Measurements from ENCODE around the gene BBS2.

The BBS2 gene

DNA sequence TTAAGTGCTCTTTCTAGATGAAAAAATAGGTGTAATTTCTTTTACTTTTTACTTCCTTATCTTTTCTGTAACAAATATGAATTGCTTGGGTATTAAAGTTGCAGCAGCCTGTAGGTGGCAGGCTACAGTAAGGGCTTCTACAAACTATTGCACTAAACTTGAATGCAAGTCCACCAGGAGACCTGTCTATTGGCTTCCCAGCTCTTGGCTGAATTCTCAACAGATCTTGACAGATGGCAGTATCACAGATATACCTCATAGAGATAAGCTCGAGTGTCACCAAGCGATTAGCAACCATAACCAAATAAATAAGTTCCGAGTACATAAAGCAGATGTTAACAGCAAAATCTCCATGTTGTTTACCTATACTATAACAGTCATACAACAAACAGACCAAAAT, 5.9 kb downstream of the BBS2 start:
- no peak overlapping the region for H2AFZ ChIP-seq (ENCODE audit: insufficient read depth, low read length, poor library complexity)
- no peak overlapping the region for H3K27ac ChIP-seq (ENCODE audit: low read depth, low read length)
- no peak overlapping the region for H3K18ac ChIP-seq (ENCODE audit: low read length)
- H3K14ac ChIP-seq (ENCODE audit: low read length) = no peak overlapping the region
- no peak overlapping the region for H2BK12ac ChIP-seq (ENCODE audit: low read length)
- no peaks in the 10 kb centered on the region for H3K4me1 ChIP-seq (ENCODE audit: control insufficient read depth in 1 of 2, insufficient read depth in 2 of 2, low read length in 2 of 2)
- H4K8ac ChIP-seq (ENCODE audit: low read depth, low read length) = no peak overlapping the region
- H3K36me3 ChIP-seq (ENCODE audit: control insufficient read depth in 1 of 2, insufficient read depth in 2 of 2, low read length in 2 of 2) = peaks cover 5 to 6% of the 10 kb centered on the region in 2 experiments
- H3K79me1 ChIP-seq (ENCODE audit: low read length) = no peaks in the 10 kb centered on the region
- no peaks in the 10 kb centered on the region for H3K27me3 ChIP-seq (ENCODE audit: insufficient read depth, low read length)
- no peak overlapping the region for H3K4me3 ChIP-seq (ENCODE audit: low read depth, low read length)
- H3K9ac ChIP-seq (ENCODE audit: low read length) = no peak overlapping the region
- no peak overlapping the region for H3K23ac ChIP-seq (ENCODE audit: low read length)
- no peak overlapping the region for H3K4me2 ChIP-seq (ENCODE audit: low read length)
- H3K9me3 ChIP-seq (ENCODE audit: insufficient read depth, low read depth, low read length) = no peaks in the 10 kb centered on the region
- WGBS (ENCODE audit: extremely low coverage, insufficient coverage, insufficient read length) = no CpG with 5 or more reads among the region's 3 CpGs
- DNase-seq = peak; percentile 61 to 65
- no peak overlapping the region for H3K4ac ChIP-seq (ENCODE audit: low read depth, low read length)
- no peak overlapping the region for H4K12ac ChIP-seq (ENCODE audit: low read depth, low read length)
- H4K91ac ChIP-seq (ENCODE audit: low read depth, low read length) = no peak overlapping the region
- H2BK120ac ChIP-seq (ENCODE audit: insufficient read depth, low read length, poor library complexity) = no peak overlapping the region
- H2BK5ac ChIP-seq (ENCODE audit: low read depth, low read length, poor library complexity) = no peak overlapping the region
- H3K79me2 ChIP-seq (ENCODE audit: control insufficient read depth, insufficient read depth, low read length, poor library complexity) = no peaks in the 10 kb centered on the region
- no peak overlapping the region for H2AK5ac ChIP-seq (ENCODE audit: low read length)

DNA sequence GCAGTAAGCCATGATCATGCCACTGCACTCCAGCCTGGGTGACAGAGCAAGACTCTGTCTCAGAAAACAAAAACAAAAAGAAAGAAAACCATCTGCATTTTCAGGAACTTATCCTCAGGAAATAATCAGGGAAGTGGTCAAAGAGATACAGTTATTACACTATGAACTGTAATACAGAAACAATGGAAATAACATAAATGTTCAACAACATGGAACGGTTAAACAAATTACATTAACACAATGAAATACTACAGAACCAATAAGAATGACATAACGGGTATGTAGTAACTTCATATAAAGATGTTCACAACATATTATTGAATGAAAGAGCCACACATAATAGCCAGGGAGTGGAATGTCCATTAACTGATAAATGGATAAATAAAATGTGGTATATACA, 6.7 kb downstream of the BBS2 start:
- Histone ChIP-seq H3K9me3 (ENCODE audit: insufficient read depth, low read depth, low read length) (no peaks in the 10 kb centered on the region), H2BK12ac (ENCODE audit: low read length) (no peak overlapping the region), H2BK5ac (ENCODE audit: low read depth, low read length, poor library complexity) (no peak overlapping the region), H3K36me3 (ENCODE audit: control insufficient read depth in 1 of 2, insufficient read depth in 2 of 2, low read length in 2 of 2) (peaks cover 6 to 8% of the 10 kb centered on the region in 2 experiments), H3K4me3 (ENCODE audit: low read depth, low read length) (no peak overlapping the region), H3K23ac (ENCODE audit: low read length) (no peak overlapping the region), H3K18ac (ENCODE audit: low read length) (no peak overlapping the region), H3K27me3 (ENCODE audit: insufficient read depth, low read length) (no peaks in the 10 kb centered on the region), H3K14ac (ENCODE audit: low read length) (no peak overlapping the region), H3K4me1 (ENCODE audit: control insufficient read depth in 1 of 2, insufficient read depth in 2 of 2, low read length in 2 of 2) (no peaks in the 10 kb centered on the region), H3K9ac (ENCODE audit: low read length) (no peak overlapping the region), H2AK5ac (ENCODE audit: low read length) (no peak overlapping the region), H3K4ac (ENCODE audit: low read depth, low read length) (no peak overlapping the region), H4K12ac (ENCODE audit: low read depth, low read length) (no peak overlapping the region), H2AFZ (ENCODE audit: insufficient read depth, low read length, poor library complexity) (no peak overlapping the region), H4K91ac (ENCODE audit: low read depth, low read length) (no peak overlapping the region), H4K8ac (ENCODE audit: low read depth, low read length) (no peak overlapping the region), H3K79me2 (ENCODE audit: control insufficient read depth, insufficient read depth, low read length, poor library complexity) (no peaks in the 10 kb centered on the region), H3K79me1 (ENCODE audit: low read length) (no peaks in the 10 kb centered on the region), H2BK120ac (ENCODE audit: insufficient read depth, low read length, poor library complexity) (no peak overlapping the region), H3K4me2 (ENCODE audit: low read length) (no peak overlapping the region), H3K27ac (ENCODE audit: low read depth, low read length) (no peak overlapping the region)
- WGBS (ENCODE audit: extremely low coverage, insufficient coverage, insufficient read length) = no CpG with 5 or more reads among the region's 2 CpGs
- DNase-seq = no peak

DNA sequence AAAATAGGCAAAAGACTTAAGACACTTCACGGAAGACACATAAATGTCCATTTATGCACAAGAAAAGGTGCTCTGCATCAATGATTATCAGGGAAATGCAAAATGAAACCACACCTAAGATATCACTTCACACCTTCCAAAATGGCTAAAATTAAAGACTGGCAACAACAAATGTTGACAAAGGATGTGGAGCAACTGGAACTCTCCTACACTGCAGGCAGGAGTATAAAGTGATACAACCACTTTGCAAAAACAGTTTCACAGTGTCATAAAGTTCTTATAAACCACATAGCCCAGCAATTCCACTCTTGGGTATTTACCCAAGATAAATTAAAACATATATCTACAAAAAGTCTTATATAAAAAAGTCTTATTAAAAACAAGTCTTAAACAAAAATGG, 7.8 kb downstream of the BBS2 start:
- no peak overlapping the region for H2AK5ac ChIP-seq (ENCODE audit: low read length)
- no peaks in the 10 kb centered on the region for H3K4me1 ChIP-seq (ENCODE audit: control insufficient read depth in 1 of 2, insufficient read depth in 2 of 2, low read length in 2 of 2)
- no peak overlapping the region for H3K27ac ChIP-seq (ENCODE audit: low read depth, low read length)
- H2BK12ac ChIP-seq (ENCODE audit: low read length) = no peak overlapping the region
- no peaks in the 10 kb centered on the region for H3K27me3 ChIP-seq (ENCODE audit: insufficient read depth, low read length)
- no peak overlapping the region for H4K91ac ChIP-seq (ENCODE audit: low read depth, low read length)
- H3K9ac ChIP-seq (ENCODE audit: low read length) = no peak overlapping the region
- no peak overlapping the region for H4K8ac ChIP-seq (ENCODE audit: low read depth, low read length)
- no peak overlapping the region for H4K12ac ChIP-seq (ENCODE audit: low read depth, low read length)
- H2BK5ac ChIP-seq (ENCODE audit: low read depth, low read length, poor library complexity) = no peak overlapping the region
- peaks cover 6 to 8% of the 10 kb centered on the region in 2 experiments for H3K36me3 ChIP-seq (ENCODE audit: control insufficient read depth in 1 of 2, insufficient read depth in 2 of 2, low read length in 2 of 2)
- H3K23ac ChIP-seq (ENCODE audit: low read length) = no peak overlapping the region
- WGBS (ENCODE audit: extremely low coverage, insufficient coverage, insufficient read length) = no CpG with 5 or more reads among the region's 1 CpG
- H3K79me2 ChIP-seq (ENCODE audit: control insufficient read depth, insufficient read depth, low read length, poor library complexity) = no peaks in the 10 kb centered on the region
- no peaks in the 10 kb centered on the region for H3K79me1 ChIP-seq (ENCODE audit: low read length)
- DNase-seq = no peak
- H3K4me2 ChIP-seq (ENCODE audit: low read length) = no peak overlapping the region
- no peak overlapping the region for H2BK120ac ChIP-seq (ENCODE audit: insufficient read depth, low read length, poor library complexity)
- H3K4me3 ChIP-seq (ENCODE audit: low read depth, low read length) = no peak overlapping the region
- no peak overlapping the region for H3K4ac ChIP-seq (ENCODE audit: low read depth, low read length)
- H3K14ac ChIP-seq (ENCODE audit: low read length) = no peak overlapping the region
- no peaks in the 10 kb centered on the region for H3K9me3 ChIP-seq (ENCODE audit: insufficient read depth, low read depth, low read length)
- H3K18ac ChIP-seq (ENCODE audit: low read length) = no peak overlapping the region
- H2AFZ ChIP-seq (ENCODE audit: insufficient read depth, low read length, poor library complexity) = no peak overlapping the region

DNA sequence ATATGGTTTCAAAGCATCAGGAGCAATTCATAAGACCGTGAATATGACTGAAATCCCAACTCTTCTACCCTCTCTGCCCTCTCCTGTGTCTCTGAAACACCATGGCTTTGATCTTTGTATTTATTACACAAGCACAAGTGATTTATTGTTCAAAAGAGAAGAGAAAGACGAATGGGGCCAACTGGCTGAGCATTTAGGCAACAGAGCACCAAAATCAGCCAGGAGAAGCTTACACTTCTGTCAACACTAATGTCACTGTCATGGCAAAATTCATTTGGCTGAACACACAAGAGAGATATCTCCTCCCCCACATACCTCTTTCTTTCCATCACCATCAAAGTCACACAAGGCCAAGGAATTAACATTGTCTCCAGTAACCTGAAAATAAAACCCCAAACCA, 9.3 kb downstream of the BBS2 start:
- H2BK12ac ChIP-seq (ENCODE audit: low read length) = no peak overlapping the region
- no peak overlapping the region for H4K12ac ChIP-seq (ENCODE audit: low read depth, low read length)
- no peak overlapping the region for H3K27ac ChIP-seq (ENCODE audit: low read depth, low read length)
- H3K79me2 ChIP-seq (ENCODE audit: control insufficient read depth, insufficient read depth, low read length, poor library complexity) = no peaks in the 10 kb centered on the region
- H2BK5ac ChIP-seq (ENCODE audit: low read depth, low read length, poor library complexity) = no peak overlapping the region
- DNase-seq = no peak
- no peak overlapping the region for H3K4me3 ChIP-seq (ENCODE audit: low read depth, low read length)
- no CpG with 5 or more reads among the region's 2 CpGs for WGBS (ENCODE audit: extremely low coverage, insufficient coverage, insufficient read length)
- no peak overlapping the region for H3K23ac ChIP-seq (ENCODE audit: low read length)
- H3K4ac ChIP-seq (ENCODE audit: low read depth, low read length) = no peak overlapping the region
- H3K18ac ChIP-seq (ENCODE audit: low read length) = no peak overlapping the region
- H3K9me3 ChIP-seq (ENCODE audit: insufficient read depth, low read depth, low read length) = no peaks in the 10 kb centered on the region
- H3K79me1 ChIP-seq (ENCODE audit: low read length) = no peaks in the 10 kb centered on the region
- no peaks in the 10 kb centered on the region for H3K4me1 ChIP-seq (ENCODE audit: control insufficient read depth in 1 of 2, insufficient read depth in 2 of 2, low read length in 2 of 2)
- no peak overlapping the region for H2BK120ac ChIP-seq (ENCODE audit: insufficient read depth, low read length, poor library complexity)
- no peak overlapping the region for H4K8ac ChIP-seq (ENCODE audit: low read depth, low read length)
- no peak overlapping the region for H2AFZ ChIP-seq (ENCODE audit: insufficient read depth, low read length, poor library complexity)
- H3K4me2 ChIP-seq (ENCODE audit: low read length) = no peak overlapping the region
- no peak overlapping the region for H4K91ac ChIP-seq (ENCODE audit: low read depth, low read length)
- H3K36me3 ChIP-seq (ENCODE audit: control insufficient read depth in 1 of 2, insufficient read depth in 2 of 2, low read length in 2 of 2) = peaks cover 6 to 8% of the 10 kb centered on the region in 2 experiments
- H3K9ac ChIP-seq (ENCODE audit: low read length) = no peak overlapping the region
- no peak overlapping the region for H3K14ac ChIP-seq (ENCODE audit: low read length)
- H2AK5ac ChIP-seq (ENCODE audit: low read length) = no peak overlapping the region
- H3K27me3 ChIP-seq (ENCODE audit: insufficient read depth, low read length) = no peaks in the 10 kb centered on the region
